ENCODE data around the gene CHFR.
"Not testable (repeated sequence)": the region's sequence is repeated elsewhere in the genome, so short reads cannot be mapped to it uniquely, and the experiment has no call there.

Gene CHFR

DNA sequence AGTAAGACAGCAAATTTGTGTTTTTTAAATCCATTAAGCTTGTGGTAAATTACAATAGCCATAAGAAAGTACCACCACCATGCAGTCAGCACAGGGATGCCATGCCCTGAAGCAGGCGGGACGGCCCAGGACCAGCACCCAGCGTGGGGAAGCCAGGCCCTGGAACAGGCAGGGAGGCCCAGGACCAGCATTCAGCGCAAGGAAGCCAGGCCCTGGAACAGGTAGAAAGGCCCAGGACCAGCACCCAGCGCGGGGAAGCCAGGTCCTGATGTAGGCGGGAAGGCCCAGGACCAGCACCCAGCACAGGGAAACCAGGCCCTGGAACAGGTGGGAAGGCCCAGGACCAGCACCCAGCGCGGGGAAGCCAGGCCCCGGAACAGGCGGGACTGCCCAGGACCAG is 13.2 kb downstream of the CHFR start:
- no peak for DNase-seq

GRCh38 chr12:132873724-132874123 is 13.7 kb downstream of the CHFR start:
- no peak for DNase-seq

DNA sequence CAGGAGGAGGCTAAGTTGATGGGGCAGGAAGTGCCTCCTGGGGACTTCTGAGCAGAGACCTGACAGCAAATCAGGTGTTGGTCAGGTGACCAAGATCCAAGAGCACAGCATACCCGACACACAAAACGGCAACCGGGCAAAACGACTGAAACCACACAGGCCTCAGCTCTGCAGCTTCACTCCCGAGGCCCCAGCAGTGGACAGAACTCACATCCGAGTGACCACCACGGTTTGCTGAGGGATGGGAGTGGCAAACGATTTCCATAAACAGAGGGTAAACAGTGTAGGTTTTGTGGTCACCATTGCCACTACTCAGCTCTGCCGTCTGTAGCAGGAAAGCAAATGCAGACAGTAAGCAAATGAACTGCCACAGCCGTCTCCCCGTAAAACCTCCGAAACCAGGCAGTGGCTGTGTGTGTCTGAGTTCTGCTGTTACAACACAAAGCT is 14.4 kb downstream of the CHFR start:
- no peak for DNase-seq

DNA sequence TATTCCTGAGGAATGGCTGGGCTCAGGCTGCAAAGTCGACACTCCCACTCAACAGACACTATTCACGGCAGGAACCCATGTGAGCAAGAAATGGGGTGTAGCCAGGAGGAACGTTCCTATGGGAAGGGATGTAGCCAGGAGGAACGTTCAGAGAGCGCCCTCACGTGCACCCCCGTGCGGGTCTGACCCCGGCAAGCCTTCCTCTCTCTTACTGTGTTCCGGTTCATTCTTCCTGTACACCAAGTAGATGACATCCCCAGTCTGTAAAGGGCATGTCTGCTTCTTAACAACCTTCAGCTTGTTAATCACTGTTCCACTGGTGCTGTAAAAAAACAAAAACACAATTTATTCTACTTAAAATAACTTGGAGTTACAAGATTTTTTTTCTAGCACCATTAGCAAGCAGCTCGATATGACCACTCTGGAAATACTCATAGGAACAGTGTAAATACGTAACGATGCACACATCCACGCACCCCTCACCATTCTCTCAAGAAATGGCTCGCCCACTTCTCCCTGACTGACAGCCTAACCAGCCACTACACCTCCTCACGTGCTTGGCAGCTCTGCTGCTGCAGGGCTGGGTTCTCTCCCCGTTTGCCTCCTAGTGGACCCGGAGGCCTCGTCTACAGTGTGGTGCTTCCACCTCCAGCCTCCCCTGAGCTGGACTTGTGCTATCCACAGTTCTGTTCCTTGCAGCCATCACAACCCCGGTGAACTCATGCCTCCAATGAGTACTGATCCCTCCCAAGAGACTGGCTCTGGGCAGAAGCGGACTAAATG is 15.1 kb downstream of the CHFR start:
- no peak for DNase-seq

DNA sequence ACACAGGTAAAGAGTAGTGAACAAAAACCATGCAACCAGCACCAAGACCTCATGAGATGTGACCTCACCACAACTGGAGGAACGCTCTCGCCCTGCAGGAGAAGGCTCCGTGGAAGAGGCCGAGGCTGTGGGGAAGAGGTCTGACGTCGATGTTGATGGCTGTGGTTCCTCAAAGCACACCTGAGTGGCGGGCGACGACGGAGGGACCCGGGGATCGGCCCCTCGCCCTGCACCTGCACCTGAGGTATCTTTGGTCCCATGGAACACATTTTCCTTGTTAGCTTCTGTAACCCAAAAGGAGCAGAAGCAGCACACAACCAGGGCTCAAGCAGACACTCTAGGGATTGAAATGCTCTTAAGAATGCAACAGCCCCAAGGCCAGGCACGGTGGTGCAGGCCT is 17.9 kb downstream of the CHFR start:
- no peak for DNase-seq

- no peak for DNase-seq
Observed at GRCh38 chr12:132866251-132866828, 21.1 kb downstream of the CHFR start.

GRCh38 chr12:132861558-132861957 is 25.8 kb downstream of the CHFR start:
- no peak for DNase-seq

DNA sequence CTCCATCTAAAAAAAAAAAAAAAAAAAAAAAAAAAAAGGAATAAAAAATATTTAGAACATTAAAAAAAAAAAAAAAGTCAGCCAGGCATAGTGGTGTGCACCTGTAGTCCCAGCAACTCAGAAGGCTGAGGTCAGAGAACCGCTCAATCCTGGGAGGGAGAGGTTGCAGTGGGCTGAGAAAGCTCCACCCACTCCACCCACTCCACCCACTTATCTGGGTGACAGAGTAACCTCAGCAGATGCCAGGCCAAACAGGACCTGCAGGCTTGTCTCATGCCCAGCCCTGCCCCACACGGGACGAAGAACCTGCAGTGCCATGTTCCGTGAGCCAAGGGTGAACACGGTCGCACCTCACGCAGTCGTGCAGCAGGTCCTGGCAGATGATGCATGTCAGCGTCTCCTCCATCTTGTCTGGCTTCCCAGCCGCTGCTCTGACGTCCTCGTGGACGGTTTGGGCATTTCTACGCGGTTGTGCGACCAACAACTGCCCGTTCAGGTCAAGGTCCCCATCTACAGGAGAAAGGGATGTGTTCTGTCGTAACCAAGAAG is 28.6 kb downstream of the CHFR start:
- DNase-seq: no peak

DNA sequence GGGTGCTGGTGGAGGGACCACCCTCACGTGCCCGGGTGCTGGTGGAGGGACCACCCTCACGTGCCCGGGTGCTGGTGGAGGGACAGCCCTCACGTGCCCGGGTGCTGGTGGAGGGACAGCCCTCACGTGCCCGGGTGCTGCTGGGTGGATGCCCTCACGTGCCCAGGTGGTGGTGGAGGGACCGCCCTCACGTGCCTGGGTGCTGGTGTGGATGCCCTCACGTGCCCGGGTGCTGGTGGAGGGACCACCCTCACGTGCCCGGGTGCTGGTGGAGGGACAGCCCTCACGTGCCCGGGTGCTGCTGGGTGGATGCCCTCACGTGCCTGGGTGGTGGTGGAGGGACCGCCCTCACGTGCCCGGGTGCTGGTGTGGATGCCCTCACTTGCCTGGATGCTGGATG is 30.4 kb downstream of the CHFR start:
- DNase-seq: not testable (repeated sequence)

GRCh38 chr12:132856581-132856980 is 30.8 kb downstream of the CHFR start:
- no peak for DNase-seq

GRCh38 chr12:132855211-132855610 is 32.2 kb downstream of the CHFR start:
- not testable (repeated sequence) for DNase-seq

GRCh38 chr12:132853285-132854092 is 33.9 kb downstream of the CHFR start:
- no peak for DNase-seq

GRCh38 chr12:132852496-132852895 is 34.9 kb downstream of the CHFR start:
- DNase-seq: no peak

GRCh38 chr12:132851465-132851864 is 35.9 kb downstream of the CHFR start:
- DNase-seq: no peak

GRCh38 chr12:132850291-132850690 is 37.1 kb downstream of the CHFR start:
- no peak for DNase-seq

DNA sequence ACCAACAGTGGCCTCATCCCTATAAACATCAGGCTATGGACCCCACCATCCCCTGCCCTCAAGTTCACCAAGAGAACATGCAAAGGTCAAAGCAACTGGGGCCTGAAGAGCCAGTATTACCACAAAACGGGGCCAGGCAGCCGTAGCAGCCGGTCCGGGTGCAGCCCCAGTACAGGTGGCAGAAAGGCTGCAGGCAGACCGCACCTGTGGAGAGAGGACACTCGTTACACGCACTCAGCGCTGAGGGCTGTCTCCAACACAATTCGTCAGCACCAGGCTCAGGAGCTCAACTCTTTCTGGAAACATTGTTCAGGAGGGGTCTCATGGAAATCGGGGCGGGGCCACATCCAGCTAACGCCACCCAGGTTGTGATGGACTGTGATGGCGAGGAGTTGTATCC is 38.9 kb downstream of the CHFR start:
- DNase-seq: no peak

DNA sequence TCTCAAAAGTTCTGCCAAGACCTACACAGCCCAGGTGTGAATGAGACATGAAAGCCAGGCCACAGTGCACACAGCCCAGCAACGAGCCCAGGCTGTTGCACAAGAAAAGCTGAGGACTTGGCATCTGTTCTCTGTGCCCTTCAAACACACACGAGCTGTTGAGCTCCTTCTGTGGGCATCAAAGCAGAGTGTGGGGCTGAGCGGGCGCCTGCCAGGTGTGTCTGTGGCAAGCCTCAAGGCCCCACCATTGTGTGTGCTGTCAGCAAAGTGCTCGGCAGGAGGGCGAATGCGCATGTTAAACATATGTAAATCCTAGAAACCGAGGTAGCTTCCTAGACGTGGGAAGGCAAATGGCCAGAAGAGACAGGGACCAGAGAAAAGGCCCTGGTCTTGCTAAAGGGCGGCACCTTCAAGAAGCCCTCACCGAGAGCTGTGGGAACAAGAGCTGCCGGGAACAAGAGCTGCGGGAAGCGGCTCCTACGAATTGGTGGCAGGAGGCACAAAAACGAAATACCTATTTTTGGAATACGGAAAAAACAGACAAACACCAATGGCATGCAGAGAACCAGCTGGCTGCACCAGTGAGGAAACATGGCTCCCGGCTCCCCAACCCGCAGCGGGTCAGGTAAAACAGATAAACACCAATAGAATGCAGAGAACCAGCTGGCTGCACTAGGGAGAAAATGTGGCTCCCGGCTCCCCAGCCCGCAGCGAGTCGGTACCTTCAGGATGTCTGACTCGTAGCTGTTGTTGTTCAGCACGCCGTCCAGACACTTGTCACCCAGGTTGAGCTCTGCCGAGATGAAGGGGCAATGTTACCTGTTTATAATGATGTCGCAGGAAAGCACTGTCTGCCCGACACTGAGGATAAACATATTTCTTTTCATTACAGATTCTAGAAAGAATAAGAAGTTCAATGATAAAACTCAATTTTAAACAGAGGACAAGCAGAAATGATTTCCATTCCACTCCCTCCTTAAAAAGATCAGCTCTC is 39.7 kb downstream of the CHFR start:
- no peak for DNase-seq

GRCh38 chr12:132844681-132845080 is 42.7 kb downstream of the CHFR start:
- DNase-seq: not testable (repeated sequence)

DNA sequence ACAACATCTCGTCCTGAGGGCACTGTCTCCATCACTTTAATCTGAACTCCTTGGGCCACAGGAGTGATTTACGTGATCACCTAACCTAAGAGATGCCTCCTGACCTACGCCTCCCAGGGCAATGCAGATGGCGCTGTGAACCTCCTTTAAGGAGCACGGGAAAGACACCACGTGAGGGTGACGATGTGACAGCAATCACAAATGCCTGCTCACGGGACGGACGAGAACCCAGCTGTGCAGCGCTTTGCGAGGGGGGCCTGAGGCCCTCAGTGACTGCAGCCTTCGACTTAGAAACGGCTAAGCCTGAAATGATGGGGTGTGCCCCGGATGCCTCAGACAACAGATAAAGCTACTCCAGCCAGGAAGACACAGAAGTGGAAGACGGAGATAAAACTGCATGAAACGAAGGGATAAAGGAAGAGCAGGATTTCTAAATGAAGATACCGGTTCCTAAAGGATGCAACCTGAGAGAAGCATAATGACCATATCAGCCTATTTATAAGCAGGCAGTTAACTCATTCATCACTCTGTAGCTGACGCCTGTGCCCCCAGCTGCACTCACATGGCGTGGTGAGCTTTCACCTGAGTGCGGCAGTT is 44.9 kb downstream of the CHFR start:
- no peak for DNase-seq

GRCh38 chr12:132841151-132841550 is 46.3 kb downstream of the CHFR start:
- no peak for DNase-seq

- DNase-seq: no peak
Observed at GRCh38 chr12:132840536-132840935, 46.9 kb downstream of the CHFR start.
